T-helper 1 cell treated with Interleukin-12 subunit alpha and Interleukin-12 subunit beta and Interleukin-4 antibody, amounts not matched to agents 30 μg/mL and 1 μg/mL, for 36 hours (primary cell): ENCODE data around the gene SEMA6C.
A peak's percentile ranks its signal among the peaks of the same experiment; 100 is the strongest.
"Not testable (repeated sequence)": the region's sequence is repeated elsewhere in the genome, so short reads cannot be mapped to it uniquely, and the experiment has no call there.

ENCODE experiments used
- H3K27ac Mint-ChIP-seq: one replicate; pipeline ENCODE4 v1.8.0; 2021; ENCODE audit warnings: mild to moderate bottlenecking, mixed read lengths
- H3K27me3 Mint-ChIP-seq: one replicate; pipeline ENCODE4 v1.8.0; 2021; ENCODE audit warnings: low read depth, mixed read lengths
- H3K36me3 Mint-ChIP-seq: one replicate; pipeline ENCODE4 v1.8.0; 2021; ENCODE audit warnings: low read depth, mixed read lengths
- H3K4me1 Mint-ChIP-seq: one replicate; pipeline ENCODE4 v1.8.0; 2021; ENCODE audit warnings: low read depth, mixed read lengths
- H3K4me3 Mint-ChIP-seq: one replicate; pipeline ENCODE4 v1.8.0; 2021; ENCODE audit warnings: mild to moderate bottlenecking, moderate library complexity, mixed read lengths
- H3K9me3 Mint-ChIP-seq: one replicate; pipeline ENCODE4 v1.8.0; 2021; ENCODE audit warnings: mixed read lengths

Gene SEMA6C

GRCh38 chr1:151146412-151147131 lies at the start of gene SEMA6C:
Gene SEMA6C (minus strand): TSS chr1:151146631. CDS start chr1:151142621, 4,010 bp downstream.
- H3K36me3 Mint-ChIP-seq: peaks cover 2% of the 10 kb centered on the region
- H3K27me3 Mint-ChIP-seq: peaks cover 20% of the 10 kb centered on the region
- H3K4me1 Mint-ChIP-seq: peaks cover 11% of the 10 kb centered on the region
- peak within 1 kb of the TSS; percentile 53 for H3K27ac Mint-ChIP-seq
- H3K4me3 Mint-ChIP-seq: peak within 1 kb of the TSS; percentile 93
- H3K9me3 Mint-ChIP-seq: no peaks in the 10 kb centered on the region

DNA sequence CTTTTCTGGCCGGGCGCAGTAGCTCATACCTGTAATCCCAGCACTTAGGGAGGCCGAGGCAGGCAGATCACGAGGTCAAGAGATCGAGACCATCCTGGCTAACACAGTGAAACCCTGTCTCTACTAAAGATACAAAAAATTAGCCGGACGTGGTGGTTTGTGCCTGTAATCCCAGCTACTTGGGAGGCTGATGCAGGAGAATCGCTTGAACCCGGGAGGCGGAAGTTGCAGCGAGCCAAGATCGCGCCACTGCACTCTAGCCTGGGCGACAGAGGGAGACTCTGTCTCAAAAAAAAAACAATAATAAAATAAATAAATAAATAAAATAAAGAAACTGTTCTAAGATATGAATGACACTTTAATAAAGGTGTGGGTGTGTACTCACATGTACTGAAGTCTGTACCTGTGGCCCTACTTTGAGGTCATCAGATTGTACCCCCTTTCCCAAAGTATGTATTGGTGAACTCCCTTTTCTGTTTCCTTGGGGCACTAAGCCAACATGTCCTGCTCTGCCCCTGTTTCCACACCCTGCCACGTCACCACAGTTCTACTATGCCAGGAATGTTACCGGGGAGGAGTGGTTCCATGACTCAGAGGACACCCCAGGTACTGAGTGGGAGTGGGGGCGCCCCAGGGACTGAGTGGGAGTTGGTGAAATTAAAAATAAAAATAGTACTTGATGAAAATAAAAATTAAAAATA lies 48.6 kb upstream of the SEMA6C start:
- not testable (repeated sequence) for H3K27ac Mint-ChIP-seq, H3K4me3 Mint-ChIP-seq, H3K27me3 Mint-ChIP-seq, H3K9me3 Mint-ChIP-seq
- Mint-ChIP-seq H3K36me3 (peaks cover 16% of the 10 kb centered on the region), H3K4me1 (peaks cover 24% of the 10 kb centered on the region)

- peaks cover 7% of the 10 kb centered on the region for H3K27me3 Mint-ChIP-seq
Observed at GRCh38 chr1:151193856-151194255, 47.4 kb upstream of the SEMA6C start.

DNA sequence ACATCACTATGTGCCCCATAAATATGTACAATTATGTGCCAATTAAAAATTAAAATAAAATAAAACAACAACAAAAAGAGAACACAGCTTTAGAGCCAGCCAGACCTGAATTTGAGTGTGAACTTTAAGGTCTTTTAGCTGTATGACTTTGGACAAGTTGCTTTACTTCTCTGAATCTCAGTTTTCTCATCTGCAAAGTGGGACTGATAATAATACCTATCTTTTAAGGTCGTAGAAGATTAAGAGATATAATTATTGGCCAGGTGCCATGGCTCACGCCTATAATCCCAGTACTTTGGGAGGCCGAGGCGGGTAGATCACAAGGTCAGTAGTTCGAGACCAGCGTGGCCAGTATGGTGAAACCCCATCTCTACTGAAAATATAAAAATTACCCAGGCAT lies 46.9 kb upstream of the SEMA6C start:
- H3K27ac Mint-ChIP-seq: no peak overlapping the region
- no peak overlapping the region for H3K4me3 Mint-ChIP-seq
- H3K4me1 Mint-ChIP-seq: peaks cover 24% of the 10 kb centered on the region

More at GRCh38 chr1:151193856-151194255, 47.4 kb upstream of the SEMA6C start:
- H3K4me3 Mint-ChIP-seq: no peak overlapping the region
- H3K27ac Mint-ChIP-seq: no peak overlapping the region
- peaks cover 19% of the 10 kb centered on the region for H3K4me1 Mint-ChIP-seq
- H3K36me3 Mint-ChIP-seq: peaks cover 8% of the 10 kb centered on the region
- no peaks in the 10 kb centered on the region for H3K9me3 Mint-ChIP-seq

DNA sequence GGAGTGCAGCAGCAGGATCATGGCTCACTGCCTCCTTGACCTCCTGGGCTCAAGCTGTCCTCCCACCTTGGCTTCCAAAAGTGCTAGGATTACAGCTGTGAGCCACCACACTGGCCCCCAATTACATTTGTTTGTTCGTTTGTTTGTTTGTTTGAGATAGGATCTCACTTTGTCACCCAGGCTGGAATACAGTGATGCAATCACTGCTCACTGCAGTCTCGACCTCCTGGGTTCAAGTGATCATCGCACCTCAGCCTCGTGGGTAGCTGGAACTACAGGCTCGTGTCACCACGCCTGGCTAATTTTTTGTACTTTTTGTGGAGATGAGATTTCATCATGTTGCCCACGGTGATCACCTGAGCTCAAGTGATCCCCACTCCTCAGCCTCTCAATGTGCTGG lies 45.6 kb upstream of the SEMA6C start:
- no peak overlapping the region for H3K4me3 Mint-ChIP-seq
- H3K9me3 Mint-ChIP-seq: no peaks in the 10 kb centered on the region
- peaks cover 4% of the 10 kb centered on the region for H3K27me3 Mint-ChIP-seq
- peaks cover 18% of the 10 kb centered on the region for H3K4me1 Mint-ChIP-seq
- peaks cover 3% of the 10 kb centered on the region for H3K36me3 Mint-ChIP-seq
- no peak overlapping the region for H3K27ac Mint-ChIP-seq

More for the DNA sequence above, 46.9 kb upstream of the SEMA6C start:
- Mint-ChIP-seq H3K9me3 (no peaks in the 10 kb centered on the region), H3K27me3 (peaks cover 5% of the 10 kb centered on the region), H3K36me3 (peaks cover 6% of the 10 kb centered on the region)

DNA sequence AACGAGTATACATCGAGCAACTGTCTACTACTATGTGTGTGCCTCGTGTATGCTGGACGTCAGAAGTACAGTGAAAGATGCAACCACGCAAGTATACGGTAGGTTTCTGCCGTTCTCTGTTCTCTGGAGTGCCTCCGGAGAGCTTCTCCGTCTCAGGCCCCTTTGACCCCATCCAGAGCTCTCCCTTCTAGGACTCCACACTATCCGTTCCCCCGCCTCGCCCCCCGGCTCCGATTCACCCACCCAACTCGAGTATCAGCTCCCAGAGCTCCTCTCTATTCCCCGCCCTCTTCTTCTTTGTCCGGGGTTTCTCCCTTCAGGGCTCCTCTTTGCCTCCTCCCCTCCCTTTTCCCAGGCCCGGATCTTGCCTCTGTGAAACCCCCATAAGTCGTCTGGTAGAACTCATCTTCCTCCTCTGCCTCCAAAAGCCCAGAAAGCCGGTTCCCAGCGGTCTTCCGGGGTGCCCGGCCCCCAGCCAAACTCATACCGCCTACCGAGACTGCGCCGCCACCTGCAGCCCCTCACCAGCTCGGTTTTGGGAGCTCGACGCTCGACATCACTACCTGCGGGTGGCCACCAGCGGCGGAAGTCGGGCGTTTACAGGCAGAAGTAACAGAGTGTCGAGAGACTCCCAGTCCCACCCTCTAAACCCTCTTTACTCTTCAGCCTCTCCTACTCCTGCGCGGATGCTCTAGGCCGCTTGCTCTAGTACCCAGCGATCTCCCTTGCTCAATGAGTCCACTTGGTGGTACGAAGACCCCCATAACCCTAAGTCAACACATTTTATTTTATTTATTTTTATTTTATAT lies 43.4 kb upstream of the SEMA6C start, which contains the start of gene VPS72:
TSS of gene VPS72 (minus strand) at position 561 of the 809 bp plus-strand sequence. CDS start at position 485, 76 bp downstream.
- peak within 1 kb of the TSS; percentile 96 for H3K4me3 Mint-ChIP-seq
- peaks cover 7% of the 10 kb centered on the region for H3K36me3 Mint-ChIP-seq
- H3K9me3 Mint-ChIP-seq: no peaks in the 10 kb centered on the region
- H3K27me3 Mint-ChIP-seq: peaks cover 4% of the 10 kb centered on the region
- H3K4me1 Mint-ChIP-seq: peaks cover 16% of the 10 kb centered on the region
- peak within 1 kb of the TSS; percentile 92 for H3K27ac Mint-ChIP-seq

DNA sequence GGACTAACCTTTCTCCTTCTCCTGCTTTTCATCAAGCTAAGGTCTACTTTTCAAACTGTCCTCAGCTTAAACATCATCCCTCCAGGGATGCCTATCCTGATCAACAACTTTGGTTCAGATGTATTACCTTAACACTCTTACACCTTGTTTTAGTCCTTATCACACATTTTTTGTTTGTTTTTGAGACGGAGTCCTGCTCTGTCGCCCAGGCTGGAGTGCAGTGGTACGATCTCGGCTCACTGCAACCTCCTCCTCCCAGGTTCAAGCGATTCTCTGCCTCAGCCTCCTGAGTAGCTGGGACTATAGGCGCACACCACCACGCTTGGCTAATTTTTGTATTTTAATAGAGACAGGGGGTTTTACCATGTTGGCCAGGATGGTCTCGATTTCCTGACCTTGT lies 42.2 kb upstream of the SEMA6C start:
- H3K27ac Mint-ChIP-seq: peak overlapping the region; percentile 22
- H3K9me3 Mint-ChIP-seq, H3K27me3 Mint-ChIP-seq: not testable (repeated sequence)
- peaks cover 14% of the 10 kb centered on the region for H3K36me3 Mint-ChIP-seq
- peaks cover 16% of the 10 kb centered on the region for H3K4me1 Mint-ChIP-seq
- peak overlapping the region; percentile 96 for H3K4me3 Mint-ChIP-seq

- peaks cover 24% of the 10 kb centered on the region for H3K36me3 Mint-ChIP-seq
- no peak overlapping the region for H3K27ac Mint-ChIP-seq
- no peaks in the 10 kb centered on the region for H3K9me3 Mint-ChIP-seq
- H3K27me3 Mint-ChIP-seq: no peaks in the 10 kb centered on the region
- no peak overlapping the region for H3K4me3 Mint-ChIP-seq
- peaks cover 19% of the 10 kb centered on the region for H3K4me1 Mint-ChIP-seq
Observed at GRCh38 chr1:151187205-151187604, 40.8 kb upstream of the SEMA6C start.

DNA sequence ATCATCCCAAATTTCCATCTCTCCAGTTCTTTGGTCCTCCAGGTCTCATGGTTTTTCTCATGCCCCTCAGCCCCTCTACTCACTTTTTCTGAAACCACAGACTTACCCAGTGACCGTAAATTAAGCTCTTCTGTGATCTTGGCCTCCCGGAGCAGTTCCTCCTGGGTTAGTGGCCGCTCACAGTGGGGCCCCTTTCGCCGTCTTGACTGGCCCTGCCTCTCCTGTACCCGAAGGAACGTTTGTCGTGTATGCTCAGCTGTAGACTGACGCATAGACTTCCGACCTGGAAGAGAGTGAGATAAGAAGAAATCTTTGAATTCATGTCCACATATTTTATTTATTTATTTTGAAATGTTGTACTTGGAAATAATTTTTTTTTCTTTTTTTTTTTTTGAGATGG lies 37.8 kb upstream of the SEMA6C start:
- Mint-ChIP-seq H3K27ac (no peak overlapping the region), H3K4me1 (peaks cover 14% of the 10 kb centered on the region), H3K4me3 (no peak overlapping the region), H3K27me3 (no peaks in the 10 kb centered on the region), H3K36me3 (peaks cover 37% of the 10 kb centered on the region), H3K9me3 (no peaks in the 10 kb centered on the region)

- H3K27me3 Mint-ChIP-seq: no peaks in the 10 kb centered on the region
- peaks cover 53% of the 10 kb centered on the region for H3K36me3 Mint-ChIP-seq
- H3K9me3 Mint-ChIP-seq: no peaks in the 10 kb centered on the region
Observed at GRCh38 chr1:151176514-151177045, 30.1 kb upstream of the SEMA6C start.

DNA sequence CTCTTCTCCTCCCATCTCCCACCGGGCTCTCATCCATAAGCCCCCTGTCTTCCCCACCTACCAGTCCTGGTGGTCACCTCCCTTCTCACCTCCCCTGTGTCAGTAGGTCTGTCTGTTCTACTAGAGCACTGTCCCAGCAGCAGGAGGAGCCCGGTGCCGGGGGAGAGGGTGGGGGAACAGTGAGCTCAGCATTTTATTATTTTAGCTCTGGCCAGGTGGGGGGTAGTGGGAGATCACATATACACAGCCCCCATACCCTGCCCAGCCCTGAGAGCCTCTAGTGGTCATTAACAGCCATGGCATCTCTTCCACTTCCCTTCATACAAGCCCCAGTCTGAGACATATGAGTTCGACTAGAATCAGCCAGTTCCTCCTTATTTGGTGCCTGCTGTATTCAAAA lies 29.4 kb upstream of the SEMA6C start, which contains the start of gene TMOD4:
TSS of gene TMOD4 (minus strand) at position 119 of the 400 bp plus-strand sequence. CDS start 1,106 bp downstream, outside the sequence.
- no peaks in the 10 kb centered on the region for H3K9me3 Mint-ChIP-seq
- peaks cover 47% of the 10 kb centered on the region for H3K36me3 Mint-ChIP-seq
- H3K27me3 Mint-ChIP-seq: no peaks in the 10 kb centered on the region
- H3K4me3 Mint-ChIP-seq: no peak within 1 kb of the TSS
- H3K27ac Mint-ChIP-seq: no peak within 1 kb of the TSS
- H3K4me1 Mint-ChIP-seq: peaks cover 3% of the 10 kb centered on the region

More at GRCh38 chr1:151176514-151177045, 30.1 kb upstream of the SEMA6C start:
- H3K4me3 Mint-ChIP-seq: no peak overlapping the region
- H3K27ac Mint-ChIP-seq: no peak overlapping the region
- peaks cover 3% of the 10 kb centered on the region for H3K4me1 Mint-ChIP-seq

DNA sequence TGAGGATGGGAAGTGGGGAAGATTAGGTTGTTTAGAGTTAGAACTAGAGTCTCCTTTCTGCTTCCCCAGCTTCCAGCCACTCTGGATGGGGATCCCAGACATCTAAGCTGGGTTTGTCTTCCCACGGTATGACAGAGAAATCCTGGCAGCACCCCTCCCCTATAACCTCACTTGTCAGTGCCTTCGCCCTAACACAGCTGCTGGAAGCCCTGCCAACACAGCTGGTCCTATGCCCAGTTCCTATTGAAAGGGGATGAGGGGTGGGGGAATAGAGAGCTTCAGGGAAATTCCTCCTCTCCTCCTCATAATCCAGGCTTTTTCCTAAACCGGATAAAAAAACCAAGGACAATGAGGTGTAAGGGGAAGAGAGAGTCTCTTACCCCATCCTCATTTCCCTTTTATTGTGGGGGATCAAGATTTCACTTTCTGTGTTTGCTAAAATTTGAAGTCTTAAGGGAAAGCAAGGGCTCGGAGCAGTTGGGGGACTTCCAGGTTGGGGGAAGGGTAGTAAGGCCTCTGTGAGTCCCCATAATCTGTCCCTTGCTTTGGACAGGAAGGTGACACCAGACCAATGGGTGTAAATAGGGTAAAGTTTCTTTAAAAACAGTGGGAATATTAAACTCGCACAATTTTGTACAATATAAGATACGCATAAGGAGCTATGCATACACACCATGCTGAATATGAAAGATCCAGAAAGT lies 28.8 kb upstream of the SEMA6C start:
- no peak overlapping the region for H3K27ac Mint-ChIP-seq
- no peak overlapping the region for H3K4me3 Mint-ChIP-seq
- peaks cover 49% of the 10 kb centered on the region for H3K36me3 Mint-ChIP-seq

GRCh38 chr1:151171190-151171589 lies 24.8 kb upstream of the SEMA6C start:
- Mint-ChIP-seq H3K27me3 (no peaks in the 10 kb centered on the region), H3K27ac (no peak overlapping the region), H3K36me3 (peaks cover 49% of the 10 kb centered on the region), H3K4me1 (peaks cover 7% of the 10 kb centered on the region), H3K9me3 (no peaks in the 10 kb centered on the region), H3K4me3 (no peak overlapping the region)

More for the DNA sequence above, 28.8 kb upstream of the SEMA6C start:
- no peaks in the 10 kb centered on the region for H3K27me3 Mint-ChIP-seq
- H3K9me3 Mint-ChIP-seq: no peaks in the 10 kb centered on the region
- H3K4me1 Mint-ChIP-seq: peaks cover 3% of the 10 kb centered on the region
